Measurements from ENCODE around the gene NRG2. TPM values are rescaled to one million over a fixed set of nuclear protein-coding genes. Genes with fewer than 3 reads are reported as not detected.

NRG2 gene
- total RNA-seq, 5 donors from 2014 or later (not counting 1 experiment from before 2014, with no cell fraction given): 0.12 to 0.15 (median 0.12) TPM; not detected in 1

DNA sequence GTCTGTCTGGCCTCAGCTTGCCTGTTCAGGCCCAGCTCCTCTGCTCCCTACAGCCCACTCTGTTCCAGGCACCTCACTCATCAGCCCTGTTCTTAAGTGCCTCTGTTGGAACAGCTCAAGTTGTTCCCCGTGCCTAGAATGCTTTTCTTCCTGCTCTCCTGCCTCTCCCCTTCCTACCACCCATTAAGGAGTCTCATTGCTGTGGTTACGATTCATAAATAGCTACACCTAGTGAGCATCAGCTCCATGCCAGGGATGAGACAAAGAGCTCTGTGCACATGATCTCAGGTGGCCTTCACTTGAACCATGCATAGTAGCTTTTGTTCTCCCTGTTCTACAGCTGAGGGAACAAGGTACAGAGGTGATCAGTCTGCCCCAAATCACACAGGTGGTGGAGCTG is 193.2 kb downstream of the NRG2 start:
- H3K4me3 ChIP-seq (ENCODE audit: control insufficient read depth in 1 of 2, extremely low read depth in 1 of 2, low read length in 1 of 2): no peak overlapping the region
- no CpG with 5 or more reads among the region's 2 CpGs for WGBS (ENCODE audit: insufficient coverage)
- CTCF ChIA-PET: interaction anchor here (0.5 to 1.1 kb wide), 3 partner anchors 10 to 444 kb away, joined by 3 read pairs; no protein-coding TSS in a partner anchor
- DNase-seq (peak in 1 of 35 experiments; percentile 12), ATAC-seq (replicated peaks in 1 of 4) (no peak)
- peaks cover 2 to 21% of the 10 kb centered on the region in 2 experiments for H3K27me3 ChIP-seq (replicated peaks in 1 of 2; ENCODE audit: control insufficient read depth in 2 of 2, extremely low read depth in 1 of 2, insufficient read depth in 2 of 2, low read length in 1 of 2)
- Mint-ChIP-seq H3K27me3 (peaks cover 4 to 10% of the 10 kb centered on the region in 2 donors), H3K4me1 (peaks cover 6 to 20% (median 13%) of the 10 kb centered on the region in 3 donors), H3K4me3 (peak overlapping the region; percentile 55 to 82 (median 64)), H3K9me3 (no peaks in the 10 kb centered on the region), H3K36me3 (no peaks in the 10 kb centered on the region), H3K27ac (peak overlapping the region; percentile 53 to 73)
- peaks cover 0 to 13% of the 10 kb centered on the region in 2 experiments for H3K4me1 ChIP-seq (ENCODE audit: control insufficient read depth in 1 of 2, extremely low read depth in 1 of 2, insufficient read depth in 2 of 2, low read length in 2 of 2)
- H3K9me3 ChIP-seq: no peaks in the 10 kb centered on the region
- H3K27ac ChIP-seq (ENCODE audit: low read length): no peak overlapping the region
- H3K36me3 ChIP-seq (ENCODE audit: control insufficient read depth in 2 of 2, extremely low read depth in 1 of 2, insufficient read depth in 1 of 2, low read length in 1 of 2): no peaks in the 10 kb centered on the region
- POLR2A ChIA-PET: no interaction called here

DNA sequence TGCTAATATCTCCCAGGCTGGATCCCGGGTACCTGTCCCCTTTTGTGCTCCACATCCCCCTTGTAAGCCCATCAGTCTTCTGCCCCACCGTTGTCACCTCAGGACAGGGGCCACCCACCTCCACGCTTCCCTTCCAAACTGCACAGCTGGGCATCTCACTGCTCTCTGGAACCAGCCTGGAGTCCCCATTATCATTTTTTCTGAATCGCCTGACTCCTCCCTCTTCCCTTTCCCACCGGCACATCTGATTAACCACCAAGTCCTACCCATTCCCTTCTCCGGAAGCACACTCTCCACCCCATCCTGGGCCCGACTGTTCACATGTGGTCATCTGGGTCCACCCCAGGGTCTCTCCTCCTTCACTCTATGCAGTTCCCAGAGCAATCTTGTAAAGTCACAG is 193.6 kb downstream of the NRG2 start:
- 87% methylated on average over 7 of the region's 7 CpGs for WGBS (ENCODE audit: insufficient coverage)
- no peak overlapping the region for H3K4me3 ChIP-seq (ENCODE audit: control insufficient read depth in 1 of 2, extremely low read depth in 1 of 2, low read length in 1 of 2)
- POLR2A ChIA-PET: no interaction called here
- CTCF ChIA-PET: interaction anchor here in 1 of 2 donors (1.1 kb wide), 1 partner anchor 10 kb away, joined by 3 read pairs; no protein-coding TSS in a partner anchor
- no peaks in the 10 kb centered on the region for H3K9me3 Mint-ChIP-seq
- H3K4me1 Mint-ChIP-seq: peaks cover 8 to 22% (median 15%) of the 10 kb centered on the region in 3 donors
- H3K27ac Mint-ChIP-seq: peak overlapping the region; percentile 48 to 73
- H3K27ac ChIP-seq (ENCODE audit: low read length): no peak overlapping the region
- no peaks in the 10 kb centered on the region for H3K9me3 ChIP-seq
- H3K27me3 ChIP-seq (replicated peaks in 1 of 2; ENCODE audit: control insufficient read depth in 2 of 2, extremely low read depth in 1 of 2, insufficient read depth in 2 of 2, low read length in 1 of 2): peaks cover 2 to 25% of the 10 kb centered on the region in 2 experiments
- no peak for DNase-seq
- peaks cover 6 to 15% of the 10 kb centered on the region in 2 donors for H3K27me3 Mint-ChIP-seq
- peaks cover 0 to 15% of the 10 kb centered on the region in 2 experiments for H3K4me1 ChIP-seq (ENCODE audit: control insufficient read depth in 1 of 2, extremely low read depth in 1 of 2, insufficient read depth in 2 of 2, low read length in 2 of 2)
- no peaks in the 10 kb centered on the region for H3K36me3 Mint-ChIP-seq
- no peak for ATAC-seq (replicated peaks in 1 of 4)
- H3K4me3 Mint-ChIP-seq: peak overlapping the region; percentile 55 to 82 (median 64)
- H3K36me3 ChIP-seq (ENCODE audit: control insufficient read depth in 2 of 2, extremely low read depth in 1 of 2, insufficient read depth in 1 of 2, low read length in 1 of 2): no peaks in the 10 kb centered on the region

DNA sequence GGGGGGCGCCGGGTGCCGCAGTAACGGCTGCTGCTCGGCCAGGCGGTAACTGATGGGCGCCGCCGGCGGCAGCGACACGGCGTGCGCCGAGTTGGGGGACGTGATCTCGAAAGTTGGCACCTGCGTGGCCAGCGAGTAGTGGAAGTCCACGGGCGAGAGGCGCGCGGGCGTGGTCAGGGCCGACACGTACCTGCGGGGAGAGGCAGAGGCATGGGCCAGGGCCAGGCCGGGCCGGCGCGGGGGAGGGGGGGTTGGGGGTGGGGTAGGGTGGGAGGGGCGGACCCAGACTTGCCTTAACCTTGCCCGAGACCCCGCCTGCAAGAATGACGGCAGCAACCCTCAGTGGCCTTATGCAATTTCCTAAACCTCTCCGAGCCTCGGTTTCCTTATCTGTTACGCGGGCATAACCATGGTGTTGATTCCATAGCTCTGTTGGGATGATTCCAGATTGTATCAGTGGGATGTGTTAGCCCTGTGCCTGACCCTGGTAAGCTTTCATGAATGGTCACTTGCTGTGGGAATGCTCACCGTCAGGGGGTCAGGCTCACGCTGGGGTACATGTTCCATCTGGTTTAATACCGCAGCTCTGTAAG is 194.5 kb downstream of the NRG2 start:
- peak overlapping the region; percentile 56 to 70 for H3K4me3 ChIP-seq (ENCODE audit: control insufficient read depth in 1 of 2, extremely low read depth in 1 of 2, low read length in 1 of 2)
- H3K4me1 Mint-ChIP-seq: peaks cover 9 to 25% (median 16%) of the 10 kb centered on the region in 3 donors
- H3K4me1 ChIP-seq (ENCODE audit: control insufficient read depth in 1 of 2, extremely low read depth in 1 of 2, insufficient read depth in 2 of 2, low read length in 2 of 2): peaks cover 0 to 16% of the 10 kb centered on the region in 2 experiments
- no peaks in the 10 kb centered on the region for H3K36me3 ChIP-seq (ENCODE audit: control insufficient read depth in 2 of 2, extremely low read depth in 1 of 2, insufficient read depth in 1 of 2, low read length in 1 of 2)
- peak overlapping the region; percentile 64 to 82 (median 76) for H3K4me3 Mint-ChIP-seq
- H3K27ac Mint-ChIP-seq: peak overlapping the region; percentile 53 to 63
- H3K27me3 Mint-ChIP-seq: peaks cover 9 to 19% of the 10 kb centered on the region in 2 donors
- H3K9me3 ChIP-seq: no peaks in the 10 kb centered on the region
- H3K36me3 Mint-ChIP-seq: no peaks in the 10 kb centered on the region
- no peaks in the 10 kb centered on the region for H3K9me3 Mint-ChIP-seq
- DNase-seq (peak in 26 of 35 experiments; percentile 2 to 55 (median 28)), ATAC-seq (replicated peaks in 1 of 4) (peak; percentile 31 to 39 (median 38))
- POLR2A ChIA-PET: interaction anchor here in 1 of 2 donors (0.5 kb wide), 1 partner anchor 117 kb away, joined by 5 read pairs; no protein-coding TSS in a partner anchor
- WGBS (ENCODE audit: insufficient coverage): 18% methylated on average over 27 of the region's 43 CpGs
- H3K27ac ChIP-seq (ENCODE audit: low read length): peak overlapping the region; percentile 41
- peaks cover 2 to 29% of the 10 kb centered on the region in 2 experiments for H3K27me3 ChIP-seq (replicated peaks in 1 of 2; ENCODE audit: control insufficient read depth in 2 of 2, extremely low read depth in 1 of 2, insufficient read depth in 2 of 2, low read length in 1 of 2)
- CTCF ChIA-PET: interaction anchor here in 1 of 2 donors (2.6 kb wide), 1 partner anchor 61 kb away, joined by 16 read pairs; no protein-coding TSS in a partner anchor

DNA sequence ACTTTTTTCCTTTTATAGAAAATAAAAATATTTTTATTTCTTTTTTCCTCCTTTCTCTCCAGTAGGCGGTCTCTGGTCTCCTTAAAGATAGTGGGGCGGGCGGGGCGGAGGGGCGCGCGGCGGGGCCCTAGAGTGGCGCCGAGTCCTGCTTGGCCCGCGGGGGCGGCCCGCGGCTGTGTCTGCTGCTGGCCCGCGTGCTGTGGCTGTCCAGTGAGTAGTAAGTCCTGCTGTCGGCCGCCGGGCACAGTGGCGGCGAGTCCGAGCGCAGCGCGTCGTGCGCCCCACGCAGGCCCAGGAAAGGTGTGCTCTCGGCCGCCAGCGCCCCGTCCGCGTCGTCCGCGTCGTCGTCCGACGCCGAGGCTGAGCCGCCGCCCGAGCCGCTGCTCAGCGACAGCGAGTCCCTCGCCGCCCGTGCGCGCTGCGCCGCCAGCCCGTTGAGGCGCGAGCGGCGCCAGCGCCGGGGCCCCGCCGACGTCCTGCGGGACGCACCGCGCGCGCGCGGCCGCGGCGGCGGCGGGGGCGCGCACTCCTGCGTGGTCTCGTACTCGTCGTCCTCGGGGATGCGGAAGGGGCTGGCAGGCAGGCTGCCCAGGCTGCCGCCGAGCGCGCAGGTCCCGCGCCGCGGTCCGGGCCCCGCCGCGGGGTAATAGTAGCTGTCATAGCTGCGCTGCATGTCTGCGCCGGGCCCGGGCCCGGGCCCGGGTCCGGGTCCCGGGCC is 195.2 kb downstream of the NRG2 start:
- no peaks in the 10 kb centered on the region for H3K9me3 Mint-ChIP-seq
- no peak overlapping the region for H3K27ac Mint-ChIP-seq
- peaks cover 9 to 25% (median 16%) of the 10 kb centered on the region in 3 donors for H3K4me1 Mint-ChIP-seq
- under 1% methylated on average over 103 of the region's 107 CpGs for WGBS (ENCODE audit: insufficient coverage)
- H3K36me3 Mint-ChIP-seq: no peaks in the 10 kb centered on the region
- H3K4me1 ChIP-seq (ENCODE audit: control insufficient read depth in 1 of 2, extremely low read depth in 1 of 2, insufficient read depth in 2 of 2, low read length in 2 of 2): peaks cover 0 to 16% of the 10 kb centered on the region in 2 experiments
- H3K27me3 ChIP-seq (replicated peaks in 1 of 2; ENCODE audit: control insufficient read depth in 2 of 2, extremely low read depth in 1 of 2, insufficient read depth in 2 of 2, low read length in 1 of 2): peaks cover 2 to 33% of the 10 kb centered on the region in 2 experiments
- ATAC-seq (replicated peaks in 1 of 4) (peak; percentile 90 to 93 (median 90)), DNase-seq (peak; percentile 59 to 90 (median 78))
- peak overlapping the region; percentile 56 to 70 for H3K4me3 ChIP-seq (ENCODE audit: control insufficient read depth in 1 of 2, extremely low read depth in 1 of 2, low read length in 1 of 2)
- no peaks in the 10 kb centered on the region for H3K9me3 ChIP-seq
- CTCF ChIA-PET: interaction anchor here (0.5 to 2.6 kb wide), 6 partner anchors 16 to 121 kb away, joined by 3 to 16 read pairs (median 4); no protein-coding TSS in a partner anchor
- peak overlapping the region; percentile 50 to 64 (median 59) for H3K4me3 Mint-ChIP-seq
- H3K27me3 Mint-ChIP-seq: peaks cover 14 to 23% of the 10 kb centered on the region in 2 donors
- no peak overlapping the region for H3K27ac ChIP-seq (ENCODE audit: low read length)
- no peaks in the 10 kb centered on the region for H3K36me3 ChIP-seq (ENCODE audit: control insufficient read depth in 2 of 2, extremely low read depth in 1 of 2, insufficient read depth in 1 of 2, low read length in 1 of 2)
- POLR2A ChIA-PET: interaction anchor here in 1 of 2 donors (0.7 kb wide), 1 partner anchor 383 kb away, joined by 4 read pairs; no protein-coding TSS in a partner anchor

DNA sequence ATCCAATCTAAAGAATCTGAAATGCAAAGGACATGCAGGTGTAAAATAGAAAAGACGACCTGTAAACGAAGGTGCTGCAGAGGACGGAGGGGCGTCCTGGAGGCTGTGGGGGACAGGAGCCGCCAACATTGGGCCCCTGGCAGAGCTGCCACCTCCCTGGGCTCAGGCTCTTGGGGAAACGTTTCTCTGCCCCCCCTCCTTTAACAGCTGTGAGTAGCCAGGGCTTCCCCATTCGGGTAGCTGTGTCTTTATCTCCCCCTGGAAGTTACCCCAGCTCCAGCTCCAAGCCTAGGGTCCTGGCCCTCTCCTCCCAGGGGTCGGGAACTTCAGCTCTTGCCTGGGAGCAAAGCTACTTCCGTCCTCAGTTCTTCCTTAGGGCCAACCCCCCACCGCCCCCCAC is 196.0 kb downstream of the NRG2 start:
- Mint-ChIP-seq H3K36me3 (no peaks in the 10 kb centered on the region), H3K4me1 (peaks cover 9 to 25% (median 16%) of the 10 kb centered on the region in 3 donors), H3K27ac (no peak overlapping the region), H3K9me3 (no peaks in the 10 kb centered on the region), H3K4me3 (peak overlapping the region in 2 of 3 donors; percentile 41 to 47), H3K27me3 (peaks cover 17 to 28% of the 10 kb centered on the region in 2 donors)
- H3K27me3 ChIP-seq (replicated peaks in 1 of 2; ENCODE audit: control insufficient read depth in 2 of 2, extremely low read depth in 1 of 2, insufficient read depth in 2 of 2, low read length in 1 of 2): peaks cover 2 to 40% of the 10 kb centered on the region in 2 experiments
- no peak overlapping the region for H3K4me3 ChIP-seq (ENCODE audit: control insufficient read depth in 1 of 2, extremely low read depth in 1 of 2, low read length in 1 of 2)
- DNase-seq: no peak
- no peak overlapping the region for H3K27ac ChIP-seq (ENCODE audit: low read length)
- ATAC-seq (replicated peaks in 1 of 4): no peak
- peaks cover 0 to 16% of the 10 kb centered on the region in 2 experiments for H3K4me1 ChIP-seq (ENCODE audit: control insufficient read depth in 1 of 2, extremely low read depth in 1 of 2, insufficient read depth in 2 of 2, low read length in 2 of 2)
- H3K36me3 ChIP-seq (ENCODE audit: control insufficient read depth in 2 of 2, extremely low read depth in 1 of 2, insufficient read depth in 1 of 2, low read length in 1 of 2): no peaks in the 10 kb centered on the region
- WGBS (ENCODE audit: insufficient coverage): 38% methylated on average over 8 of the region's 10 CpGs
- ChIA-PET CTCF (interaction anchor here (0.5 to 2.6 kb wide), 4 partner anchors 60 to 104 kb away, joined by 3 to 16 read pairs (median 5); no protein-coding TSS in a partner anchor), POLR2A (interaction anchor here in 1 of 2 donors (0.7 kb wide), 1 partner anchor 382 kb away, joined by 4 read pairs; no protein-coding TSS in a partner anchor)
- H3K9me3 ChIP-seq: no peaks in the 10 kb centered on the region
